Aorta (tissue), 5 donors: Measurements from ENCODE around the gene SIRT5. TPM values are rescaled to one million over a fixed set of nuclear protein-coding genes. Genes with fewer than 3 reads are reported as not detected.

Source experiments
- ATAC-seq: fragments of 200-7000 bp; cut with Tn5 transposase; one replicate; pipeline ENCODE4 v1.9.1; 2022; ENCODE audit warnings: moderate library complexity; ENCODE audit not compliant: low FRiP score
- DNase-seq, 2 donors: peaks; one replicate each; pipeline ENCODE4 v3.0.0-alpha.2; 2020
- H3K27ac ChIP-seq, 2 donors: one replicate each; pipeline ENCODE4 v1.5.1; 2013; ENCODE audit warnings: low read length in 2 of 2, mild to moderate bottlenecking in 2 of 2, moderate library complexity in 2 of 2, control low read depth in 1 of 2, inconsistent platforms in 1 of 2, low read depth in 1 of 2
- H3K27me3 ChIP-seq, 2 donors: one replicate each; pipeline ENCODE4 v1.6.1; 2013; ENCODE audit warnings: control low read depth in 1 of 2, low read length in 1 of 2, mild to moderate bottlenecking in 1 of 2, moderate library complexity in 1 of 2; ENCODE audit not compliant: insufficient read depth in 2 of 2, control insufficient read depth in 1 of 2
- H3K36me3 ChIP-seq, 2 donors: one replicate each; pipeline ENCODE4 v1.6.1; 2013; ENCODE audit warnings: control low read depth in 1 of 2, low read length in 1 of 2, mild to moderate bottlenecking in 1 of 2; ENCODE audit not compliant: insufficient read depth in 2 of 2, control insufficient read depth in 1 of 2
- H3K4me1 ChIP-seq, 2 donors: one replicate each; pipeline ENCODE4 v1.6.1; 2013; ENCODE audit warnings: low read length in 2 of 2, control low read depth in 1 of 2, mild to moderate bottlenecking in 1 of 2, moderate library complexity in 1 of 2; ENCODE audit not compliant: insufficient read depth in 2 of 2, control insufficient read depth in 1 of 2
- H3K4me3 ChIP-seq, 2 donors: one replicate each; pipeline ENCODE4 v1.5.1; 2013; ENCODE audit warnings: low read length in 2 of 2, control low read depth in 1 of 2, mild to moderate bottlenecking in 1 of 2
- H3K9me3 ChIP-seq: one replicate; pipeline ENCODE4 v1.6.1; 2013; ENCODE audit warnings: mild to moderate bottlenecking, low read length; ENCODE audit not compliant: control insufficient read depth
- WGBS, 2 donors: extraction: QIAGEN DNeasy Blood & Tissue Kit; methylation state at CpG; one replicate each; pipeline ENCODE4 v1.1.7; 2013; 5-methylcytosine and 5-hydroxymethylcytosine counted together
- intact Hi-C, 2 donors: fragments of 100-400 bp; cut with DNase I; formaldehyde crosslinking; loops; one replicate each; pipeline versions ENCODE4 v1.14.2 to v1.15.0; 2022
- polyA plus RNA-seq, 2 donors: library from polyadenylated mRNA; stranded (reverse); fragments of 200-250 nt; gene quantifications; one replicate each; pipeline ENCODE4 v1.2.3, GENCODE V29; 2013
- total RNA-seq, 2 donors: library from RNA; stranded (reverse); fragmentation: NEBNext Ultra II Directional; extraction: Animal tissue kit (Norgen Biotek cat#: 25700); gene quantifications; one replicate each; pipeline ENCODE4 v1.2.1, GENCODE V29; 2021
- donor health status: healthy with polysubstance abuse.
- donor health status: Bipolar disorder and iron deficiency.
- donor health status: DM: no; HTN: no; CAD: no.
- donor health status: DM: no; HTN: no; CAD: no.
- donor health status: DM: yes; HTN: yes; CAD: no.

Gene SIRT5
- total and polyA plus RNA-seq, 4 donors, result 5.0 to 9.8 (median 7.3) TPM

- DNase-seq (no peak), ATAC-seq (no peak)
- intact Hi-C loops, result no loop called here
- Histone ChIP-seq H3K36me3 (no peaks in the 10 kb centered on the region), H3K4me1 (no peaks in the 10 kb centered on the region), H3K9me3 (no peaks in the 10 kb centered on the region), H3K4me3 (no peak overlapping the region), H3K27me3 (no peaks in the 10 kb centered on the region), H3K27ac (no peak overlapping the region)
- 94 to 96% methylated on average over 4 of the region's 4 CpGs for WGBS, 2 donors
These were observed 14.3 kb upstream of the SIRT5 start for GRCh38 chr6:13559968-13560650.

- DNase-seq (no peak), ATAC-seq (no peak)
- 88 to 91% methylated on average over 2 of the region's 2 CpGs for WGBS, 2 donors
- no peaks in the 10 kb centered on the region for H3K36me3 ChIP-seq
- no peaks in the 10 kb centered on the region for H3K9me3 ChIP-seq
- H3K4me3 ChIP-seq, result no peak overlapping the region
- H3K27ac ChIP-seq, result no peak overlapping the region
- intact Hi-C loops, result no loop called here
- H3K4me1 ChIP-seq, result no peaks in the 10 kb centered on the region
- H3K27me3 ChIP-seq, result no peaks in the 10 kb centered on the region
These were observed 13.8 kb upstream of the SIRT5 start for GRCh38 chr6:13560651-13561044.

GRCh38 chr6:13561624-13562267, 12.7 kb upstream of the SIRT5 start:
- no peak overlapping the region for H3K27ac ChIP-seq
- no peak for DNase-seq
- ATAC-seq, result no peak
- no peaks in the 10 kb centered on the region for H3K36me3 ChIP-seq
- WGBS, 2 donors, result 84 to 86% methylated on average over 10 of the region's 10 CpGs
- intact Hi-C loops, result no loop called here
- no peaks in the 10 kb centered on the region for H3K27me3 ChIP-seq
- no peaks in the 10 kb centered on the region for H3K4me1 ChIP-seq
- H3K9me3 ChIP-seq, result no peaks in the 10 kb centered on the region
- no peak overlapping the region for H3K4me3 ChIP-seq

- H3K36me3 ChIP-seq, result no peaks in the 10 kb centered on the region
- H3K4me1 ChIP-seq, result no peaks in the 10 kb centered on the region
- no peaks in the 10 kb centered on the region for H3K27me3 ChIP-seq
- 61 to 72% methylated on average over 1 of the region's 1 CpG for WGBS, 2 donors
- DNase-seq (no peak), ATAC-seq (no peak)
- intact Hi-C loops, result no loop called here
- no peak overlapping the region for H3K27ac ChIP-seq
- no peaks in the 10 kb centered on the region for H3K9me3 ChIP-seq
- H3K4me3 ChIP-seq, result no peak overlapping the region
These were observed 11.4 kb upstream of the SIRT5 start for GRCh38 chr6:13563009-13563408.

- Histone ChIP-seq H3K27me3 (no peaks in the 10 kb centered on the region), H3K9me3 (no peaks in the 10 kb centered on the region), H3K4me1 (no peaks in the 10 kb centered on the region), H3K4me3 (no peak overlapping the region), H3K36me3 (no peaks in the 10 kb centered on the region), H3K27ac (no peak overlapping the region)
- ATAC-seq (no peak), DNase-seq (no peak)
- WGBS, 2 donors, result 93 to 96% methylated on average over 4 of the region's 4 CpGs
- intact Hi-C loops, result no loop called here
These were observed 8.5 kb upstream of the SIRT5 start for GRCh38 chr6:13565921-13566320.

- H3K4me1 ChIP-seq, result no peaks in the 10 kb centered on the region
- ATAC-seq (no peak), DNase-seq (no peak)
- H3K27me3 ChIP-seq, result no peaks in the 10 kb centered on the region
- H3K4me3 ChIP-seq, result no peak overlapping the region
- no peaks in the 10 kb centered on the region for H3K36me3 ChIP-seq
- WGBS, 2 donors, result 91 to 92% methylated on average over 3 of the region's 3 CpGs
- no peaks in the 10 kb centered on the region for H3K9me3 ChIP-seq
- intact Hi-C loops, result no loop called here
- H3K27ac ChIP-seq, result no peak overlapping the region
These were observed 7.9 kb upstream of the SIRT5 start for GRCh38 chr6:13566500-13566899.

- Histone ChIP-seq H3K27ac (no peak overlapping the region), H3K36me3 (no peaks in the 10 kb centered on the region), H3K4me3 (no peak overlapping the region), H3K4me1 (no peaks in the 10 kb centered on the region), H3K27me3 (no peaks in the 10 kb centered on the region), H3K9me3 (no peaks in the 10 kb centered on the region)
- no peak for ATAC-seq
- DNase-seq, result no peak
- intact Hi-C loops, result no loop called here
- 83 to 84% methylated on average over 5 of the region's 5 CpGs for WGBS, 2 donors
These were observed 5.4 kb upstream of the SIRT5 start for GRCh38 chr6:13568970-13569369.

- no peak overlapping the region for H3K4me3 ChIP-seq
- no peaks in the 10 kb centered on the region for H3K4me1 ChIP-seq
- no peaks in the 10 kb centered on the region for H3K9me3 ChIP-seq
- H3K36me3 ChIP-seq, result no peaks in the 10 kb centered on the region
- no peak overlapping the region for H3K27ac ChIP-seq
- no peak for ATAC-seq
- no peak for DNase-seq
- H3K27me3 ChIP-seq, result no peaks in the 10 kb centered on the region
- intact Hi-C loops, result no loop called here
- 89 to 90% methylated on average over 7 of the region's 7 CpGs for WGBS, 2 donors
These were observed 2.2 kb upstream of the SIRT5 start for GRCh38 chr6:13572240-13572639.

GRCh38 chr6:13572951-13573654, 1.3 kb upstream of the SIRT5 start:
- 82 to 83% methylated on average over 16 of the region's 16 CpGs for WGBS, 2 donors
- ATAC-seq (no peak), DNase-seq (no peak)
- no peaks in the 10 kb centered on the region for H3K27me3 ChIP-seq
- no peaks in the 10 kb centered on the region for H3K4me1 ChIP-seq
- no peaks in the 10 kb centered on the region for H3K36me3 ChIP-seq
- H3K4me3 ChIP-seq, result peak overlapping the region in 1 of 2 donors; percentile 59
- intact Hi-C loops, result no loop called here
- no peak overlapping the region for H3K27ac ChIP-seq
- H3K9me3 ChIP-seq, result no peaks in the 10 kb centered on the region
